Lower leg skin (tissue), 3 donors: ENCODE data around the gene STXBP6.

Experiments used
- CTCF ChIP-seq, 3 donors: fragments of 450-650 bp; IDR thresholded peaks; one replicate each; pipeline ENCODE4 v1.5.1; 2016; ENCODE audit warnings: antibody characterized with exemption in 3 of 3, mild to moderate bottlenecking in 3 of 3, moderate library complexity in 2 of 3
- POLR2A ChIP-seq, 2 donors: fragments of 450-650 bp; IDR thresholded peaks; one replicate each; pipeline ENCODE4 v1.6.1; 2016 to 2017; ENCODE audit warnings: antibody characterized with exemption in 2 of 2, mild to moderate bottlenecking in 1 of 2, moderate library complexity in 1 of 2

- TF ChIP-seq POLR2A (IDR thresholded peaks at IDR 0.05) (no peak), CTCF (IDR thresholded peaks at IDR 0.05) (no peak)
Measured at GRCh38 chr14:24863968-24864684, 185.8 kb downstream of the STXBP6 start.
